HAP-1 (cell line): Measurements from ENCODE around the gene CHCHD10.

Experiments used
- DNase-seq, 2 experiments: peaks; one replicate each; pipeline ENCODE4 v3.0.0-alpha.2; 2016 to 2020; ENCODE audit warnings: low spot score in 2 of 2
- H3K27me3 ChIP-seq: fragments of 250-450 bp; sonication (Bioruptor Pico); 2 replicates; pipeline ENCODE4 v1.5.1; 2020; ENCODE audit warnings: low read depth, mild to moderate bottlenecking, moderate library complexity
- H3K36me3 ChIP-seq: fragments of 250-450 bp; sonication (Bioruptor Pico); replicated peaks from 2 replicates; pipeline ENCODE4 v1.5.1; 2020; ENCODE audit warnings: mild to moderate bottlenecking
- H3K4me1 ChIP-seq: fragments of 250-450 bp; sonication (Bioruptor Pico); 2 replicates; pipeline ENCODE4 v1.5.1; 2020; ENCODE audit warnings: mild to moderate bottlenecking
- H3K4me3 ChIP-seq: fragments of 250-450 bp; sonication (Bioruptor Pico); 2 replicates; pipeline ENCODE4 v1.5.1; 2020; ENCODE audit warnings: mild to moderate bottlenecking, moderate library complexity
- H3K9me3 ChIP-seq: fragments of 250-450 bp; sonication (Bioruptor Pico); 2 replicates; pipeline ENCODE4 v1.5.1; 2020; ENCODE audit warnings: mild to moderate bottlenecking, moderate library complexity
- in situ Hi-C: fragments of 300-500 bp; cut with MboI; formaldehyde crosslinking; loops from 3 replicates; pipeline ENCODE4 v1.14.3; 2020; ENCODE audit warnings: low sequenced_read_pairs, inconsistent platforms, mixed read lengths

CHCHD10 gene

DNA sequence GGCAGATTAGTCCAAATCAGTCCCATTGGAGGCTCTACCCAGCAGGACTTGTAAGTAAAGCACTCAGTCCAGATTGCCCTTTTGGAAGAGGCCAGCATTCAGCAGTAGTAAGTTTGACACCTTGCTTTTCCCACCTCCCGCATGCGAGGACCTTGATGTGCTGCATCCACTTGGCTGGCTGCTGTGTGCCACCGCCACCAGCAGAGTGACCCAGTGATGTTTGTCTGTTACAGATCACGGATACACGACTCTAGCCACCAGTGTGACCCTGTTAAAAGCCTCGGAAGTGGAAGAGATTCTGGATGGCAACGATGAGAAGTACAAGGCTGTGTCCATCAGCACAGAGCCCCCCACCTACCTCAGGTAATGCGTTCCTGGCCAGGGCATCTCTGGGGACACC lies 25.6 kb upstream of the CHCHD10 start:
- in situ Hi-C loops: no loop called here
- no peak for DNase-seq
- peaks cover 59% of the 10 kb centered on the region for H3K36me3 ChIP-seq
- no peak overlapping the region for H3K4me3 ChIP-seq
- H3K9me3 ChIP-seq: no peaks in the 10 kb centered on the region
- H3K4me1 ChIP-seq: peaks cover 14% of the 10 kb centered on the region
- no peaks in the 10 kb centered on the region for H3K27me3 ChIP-seq

- peaks cover 54% of the 10 kb centered on the region for H3K36me3 ChIP-seq
- no peaks in the 10 kb centered on the region for H3K9me3 ChIP-seq
- H3K27me3 ChIP-seq: no peaks in the 10 kb centered on the region
- no peak overlapping the region for H3K4me3 ChIP-seq
- no peak for DNase-seq
- in situ Hi-C loops: no loop called here
- H3K4me1 ChIP-seq: peaks cover 22% of the 10 kb centered on the region
Measured at GRCh38 chr22:23791738-23792645, 24.2 kb upstream of the CHCHD10 start.

DNA sequence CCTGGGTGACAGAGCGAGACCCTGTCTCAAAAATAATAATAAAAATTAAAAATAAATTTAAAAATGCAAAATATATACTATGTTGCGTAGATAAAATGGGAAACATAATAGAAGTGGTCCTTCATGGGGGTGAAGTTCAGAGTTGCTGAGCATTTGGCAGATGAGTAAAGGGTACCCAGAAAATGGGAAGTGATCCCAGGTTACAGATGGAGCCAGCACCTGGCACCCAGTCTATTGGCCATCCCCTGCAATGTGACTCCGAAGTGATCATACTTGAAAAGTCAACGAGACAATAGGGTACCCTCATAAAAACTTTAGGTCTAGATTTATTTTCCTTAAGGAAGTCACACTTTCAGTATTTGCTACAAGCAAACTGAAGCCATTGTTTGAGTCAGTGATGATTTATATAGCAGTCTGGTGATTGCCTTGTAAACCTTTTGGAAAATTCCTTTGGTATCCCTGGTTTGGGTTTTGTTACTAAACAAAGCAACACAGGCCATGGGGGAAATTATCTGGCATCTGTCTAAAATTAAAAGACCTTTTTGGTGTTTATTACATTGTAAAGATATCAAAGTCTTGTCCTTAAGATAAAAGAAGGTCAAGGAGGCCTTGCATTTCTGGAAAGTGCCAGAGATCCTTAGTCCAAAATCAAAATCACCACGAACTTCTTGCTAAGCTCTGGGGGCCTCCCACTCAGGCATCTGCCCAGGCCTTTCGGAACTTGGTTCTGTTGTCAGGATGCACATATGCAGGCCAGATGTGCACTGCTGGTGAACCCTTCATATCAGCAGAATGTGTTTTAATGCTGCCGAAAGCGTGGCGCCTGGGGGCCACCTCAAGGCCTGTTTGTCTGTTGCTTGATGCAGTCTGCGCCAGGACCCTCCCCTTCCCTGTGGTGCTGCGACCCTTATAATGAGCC lies 23.3 kb upstream of the CHCHD10 start:
- Histone ChIP-seq H3K9me3 (no peaks in the 10 kb centered on the region), H3K36me3 (peaks cover 56% of the 10 kb centered on the region), H3K4me1 (peaks cover 21% of the 10 kb centered on the region), H3K4me3 (no peak overlapping the region), H3K27me3 (no peaks in the 10 kb centered on the region)
- in situ Hi-C loops: no loop called here
- DNase-seq: no peak

GRCh38 chr22:23789638-23790037 lies 21.9 kb upstream of the CHCHD10 start:
- Histone ChIP-seq H3K9me3 (no peaks in the 10 kb centered on the region), H3K27me3 (no peaks in the 10 kb centered on the region), H3K36me3 (peaks cover 49% of the 10 kb centered on the region), H3K4me3 (no peak overlapping the region), H3K4me1 (peaks cover 18% of the 10 kb centered on the region)
- in situ Hi-C loops: no loop called here
- DNase-seq: no peak

GRCh38 chr22:23789121-23789520 lies 21.3 kb upstream of the CHCHD10 start:
- no peak overlapping the region for H3K4me3 ChIP-seq
- H3K27me3 ChIP-seq: no peaks in the 10 kb centered on the region
- DNase-seq: no peak
- H3K4me1 ChIP-seq: peaks cover 18% of the 10 kb centered on the region
- in situ Hi-C loops: no loop called here
- H3K36me3 ChIP-seq: peaks cover 44% of the 10 kb centered on the region
- no peaks in the 10 kb centered on the region for H3K9me3 ChIP-seq

DNA sequence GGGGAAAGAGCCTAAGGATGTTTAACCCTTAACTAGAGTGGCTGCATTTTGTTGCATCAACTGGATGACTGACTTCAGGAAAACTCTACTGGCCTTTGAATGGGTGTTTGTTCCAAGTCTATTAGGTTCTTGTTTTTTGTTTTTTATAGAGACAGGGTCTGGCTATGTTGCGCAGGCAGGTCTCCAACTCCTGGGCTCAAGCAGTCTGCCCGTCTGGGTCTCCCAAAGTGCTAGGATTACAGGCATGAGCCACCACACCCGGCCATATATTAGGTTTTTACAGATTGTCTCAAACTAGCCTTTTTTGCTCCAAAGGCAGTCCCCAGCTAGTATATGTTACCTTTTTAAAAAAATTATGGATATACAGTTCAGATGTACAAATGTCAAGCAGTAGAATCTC lies 20.1 kb upstream of the CHCHD10 start:
- no peaks in the 10 kb centered on the region for H3K9me3 ChIP-seq
- H3K36me3 ChIP-seq: peaks cover 35% of the 10 kb centered on the region
- no peaks in the 10 kb centered on the region for H3K27me3 ChIP-seq
- in situ Hi-C loops: no loop called here
- no peak for DNase-seq
- H3K4me1 ChIP-seq: peaks cover 18% of the 10 kb centered on the region
- H3K4me3 ChIP-seq: peak overlapping the region; percentile 97

GRCh38 chr22:23787600-23787896 lies 19.8 kb upstream of the CHCHD10 start:
- Histone ChIP-seq H3K36me3 (peaks cover 31% of the 10 kb centered on the region), H3K4me1 (peaks cover 18% of the 10 kb centered on the region), H3K27me3 (no peaks in the 10 kb centered on the region), H3K4me3 (peak overlapping the region; percentile 97), H3K9me3 (no peaks in the 10 kb centered on the region)
- DNase-seq: no peak
- in situ Hi-C loops: no loop called here

DNA sequence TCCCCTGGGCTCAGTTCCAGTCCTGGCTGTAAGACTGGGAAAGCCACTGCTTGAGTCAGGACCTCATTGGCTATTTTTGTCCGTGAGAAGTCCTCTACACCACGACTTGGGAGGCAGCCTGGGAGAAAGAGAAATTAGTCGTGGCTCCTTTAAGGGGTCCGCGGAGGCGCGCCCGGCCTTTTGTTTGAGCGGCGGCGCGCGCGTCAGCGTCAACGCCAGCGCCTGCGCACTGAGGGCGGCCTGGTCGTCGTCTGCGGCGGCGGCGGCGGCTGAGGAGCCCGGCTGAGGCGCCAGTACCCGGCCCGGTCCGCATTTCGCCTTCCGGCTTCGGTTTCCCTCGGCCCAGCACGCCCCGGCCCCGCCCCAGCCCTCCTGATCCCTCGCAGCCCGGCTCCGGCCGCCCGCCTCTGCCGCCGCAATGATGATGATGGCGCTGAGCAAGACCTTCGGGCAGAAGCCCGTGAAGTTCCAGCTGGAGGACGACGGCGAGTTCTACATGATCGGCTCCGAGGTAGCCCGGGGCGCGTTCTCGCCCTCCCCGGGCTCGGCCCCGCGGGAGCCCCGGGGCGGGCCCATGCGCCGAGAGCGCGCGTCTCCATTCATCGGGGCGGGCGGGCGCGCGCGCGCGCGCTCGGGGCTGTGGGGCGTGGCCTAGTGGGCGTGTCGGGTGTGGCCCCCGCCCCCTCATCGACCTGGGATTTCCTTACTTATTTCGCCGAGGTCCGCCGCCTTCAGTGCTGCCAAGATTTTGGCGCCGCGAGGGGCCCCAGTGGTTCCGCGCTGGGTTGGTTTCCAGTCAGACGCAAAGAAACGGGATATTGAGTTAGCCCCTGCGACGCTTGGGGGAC lies 19.2 kb upstream of the CHCHD10 start, which contains the start of gene SMARCB1:
Gene SMARCB1, plus strand, starts transcription at position 215 of the 848 bp plus-strand sequence. Its CDS starts 204 bp downstream, at position 419.
- in situ Hi-C loops: no loop called here
- H3K36me3 ChIP-seq: peaks cover 26% of the 10 kb centered on the region
- DNase-seq: peak; percentile 80 to 87
- H3K9me3 ChIP-seq: no peaks in the 10 kb centered on the region
- no peaks in the 10 kb centered on the region for H3K27me3 ChIP-seq
- peaks cover 18% of the 10 kb centered on the region for H3K4me1 ChIP-seq
- H3K4me3 ChIP-seq: peak within 1 kb of the TSS; percentile 97

GRCh38 chr22:23786261-23786710 lies 18.5 kb upstream of the CHCHD10 start:
- H3K9me3 ChIP-seq: no peaks in the 10 kb centered on the region
- peak overlapping the region; percentile 97 for H3K4me3 ChIP-seq
- in situ Hi-C loops: no loop called here
- H3K4me1 ChIP-seq: peaks cover 18% of the 10 kb centered on the region
- DNase-seq: no peak
- peaks cover 19% of the 10 kb centered on the region for H3K36me3 ChIP-seq
- H3K27me3 ChIP-seq: no peaks in the 10 kb centered on the region

- peaks cover 15% of the 10 kb centered on the region for H3K4me1 ChIP-seq
- in situ Hi-C loops: no loop called here
Measured at GRCh38 chr22:23784215-23784732, 16.5 kb upstream of the CHCHD10 start.

DNA sequence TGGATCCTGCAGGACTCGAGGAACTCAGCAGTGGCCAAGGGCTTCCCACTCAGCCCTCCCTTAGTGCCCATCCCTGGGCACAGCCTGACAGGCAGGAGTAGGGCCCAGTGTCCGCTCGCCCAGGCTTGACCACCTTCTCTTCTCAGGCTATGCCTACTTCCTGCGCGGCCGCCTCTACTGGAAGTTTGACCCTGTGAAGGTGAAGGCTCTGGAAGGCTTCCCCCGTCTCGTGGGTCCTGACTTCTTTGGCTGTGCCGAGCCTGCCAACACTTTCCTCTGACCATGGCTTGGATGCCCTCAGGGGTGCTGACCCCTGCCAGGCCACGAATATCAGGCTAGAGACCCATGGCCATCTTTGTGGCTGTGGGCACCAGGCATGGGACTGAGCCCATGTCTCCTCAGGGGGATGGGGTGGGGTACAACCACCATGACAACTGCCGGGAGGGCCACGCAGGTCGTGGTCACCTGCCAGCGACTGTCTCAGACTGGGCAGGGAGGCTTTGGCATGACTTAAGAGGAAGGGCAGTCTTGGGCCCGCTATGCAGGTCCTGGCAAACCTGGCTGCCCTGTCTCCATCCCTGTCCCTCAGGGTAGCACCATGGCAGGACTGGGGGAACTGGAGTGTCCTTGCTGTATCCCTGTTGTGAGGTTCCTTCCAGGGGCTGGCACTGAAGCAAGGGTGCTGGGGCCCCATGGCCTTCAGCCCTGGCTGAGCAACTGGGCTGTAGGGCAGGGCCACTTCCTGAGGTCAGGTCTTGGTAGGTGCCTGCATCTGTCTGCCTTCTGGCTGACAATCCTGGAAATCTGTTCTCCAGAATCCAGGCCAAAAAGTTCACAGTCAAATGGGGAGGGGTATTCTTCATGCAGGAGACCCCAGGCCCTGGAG lies 15.7 kb upstream of the CHCHD10 start:
- Histone ChIP-seq H3K4me1 (peaks cover 12% of the 10 kb centered on the region), H3K36me3 (peaks cover 5% of the 10 kb centered on the region), H3K4me3 (no peak overlapping the region), H3K9me3 (no peaks in the 10 kb centered on the region), H3K27me3 (no peaks in the 10 kb centered on the region)
- DNase-seq: no peak
- in situ Hi-C loops: no loop called here

More at GRCh38 chr22:23784215-23784732, 16.5 kb upstream of the CHCHD10 start:
- no peak for DNase-seq
- Histone ChIP-seq H3K9me3 (no peaks in the 10 kb centered on the region), H3K4me3 (no peak overlapping the region), H3K27me3 (no peaks in the 10 kb centered on the region), H3K36me3 (peaks cover 6% of the 10 kb centered on the region)

GRCh38 chr22:23782703-23783102 lies 14.9 kb upstream of the CHCHD10 start:
- Histone ChIP-seq H3K36me3 (peaks cover 3% of the 10 kb centered on the region), H3K9me3 (no peaks in the 10 kb centered on the region), H3K27me3 (no peaks in the 10 kb centered on the region), H3K4me3 (no peak overlapping the region), H3K4me1 (peaks cover 7% of the 10 kb centered on the region)
- in situ Hi-C loops: no loop called here
- DNase-seq: no peak
